ENCODE measurements around the gene MEI1.

MEI1 gene

GRCh38 chr22:41842996-41843970 lies 144.0 kb downstream of the MEI1 start:
- no peak for DNase-seq (ENCODE audit: low read depth)

- DNase-seq (ENCODE audit: low read depth) = no peak
Measured at GRCh38 chr22:41844036-41844435, 144.7 kb downstream of the MEI1 start.

- no peak for DNase-seq (ENCODE audit: low read depth)
Measured at GRCh38 chr22:41844513-41844912, 145.2 kb downstream of the MEI1 start.

- no peak for DNase-seq (ENCODE audit: low read depth)
Measured at GRCh38 chr22:41845380-41846267, 146.3 kb downstream of the MEI1 start.

GRCh38 chr22:41846268-41846987 lies 147.1 kb downstream of the MEI1 start:
- DNase-seq (ENCODE audit: low read depth) = no peak

- DNase-seq (ENCODE audit: low read depth) = no peak
Measured at GRCh38 chr22:41847300-41847699, 148.0 kb downstream of the MEI1 start.

- no peak for DNase-seq (ENCODE audit: low read depth)
Measured at GRCh38 chr22:41848468-41848867, 149.2 kb downstream of the MEI1 start.
